Stimulated activated CD8-positive, alpha-beta memory T cell treated with anti-CD3 and anti-CD28 coated beads, Interleukin-15, amount 100 ng/mL, for 1 hour (primary cell): ENCODE measurements around the gene BSPH1.
"Not testable (repeated sequence)": the region's sequence is repeated elsewhere in the genome, so short reads cannot be mapped to it uniquely, and the experiment has no call there.

Source experiments
- DNase-seq: peaks from one replicate; pipeline ENCODE4 v3.0.0-alpha.2; 2020; ENCODE audit warnings: low read depth

BSPH1 gene

GRCh38 chr19:47920107-47920506 lies 71.9 kb downstream of the BSPH1 start:
- DNase-seq, result not testable (repeated sequence)
